Adipose tissue (tissue), 3 donors: ENCODE results near the gene FGFR2. TPM values are rescaled to one million over a fixed set of nuclear protein-coding genes. Genes with fewer than 3 reads are reported as not detected.

Experiments
- H3K27ac ChIP-seq: one replicate; pipeline ENCODE4 v1.5.1; 2013; ENCODE audit warnings: low read depth, low read length
- WGBS, 3 donors: extraction: QIAGEN DNeasy Blood & Tissue Kit; methylation state at CpG; one replicate each; pipeline ENCODE4 v1.1.7; 2013; 5-methylcytosine and 5-hydroxymethylcytosine counted together
- polyA plus RNA-seq, 3 donors: library from polyadenylated mRNA; stranded (reverse); fragments of 200-250 nt; gene quantifications; one replicate each; pipeline ENCODE4 v1.2.3, GENCODE V29; 2013
- donor health status: healthy with polysubstance abuse.
- donor health status: Bipolar disorder and iron deficiency.
- donor health status: healthy.

Gene FGFR2
- polyA plus RNA-seq, 3 donors, result 0.67 to 13.5 (median 1.1) TPM

DNA sequence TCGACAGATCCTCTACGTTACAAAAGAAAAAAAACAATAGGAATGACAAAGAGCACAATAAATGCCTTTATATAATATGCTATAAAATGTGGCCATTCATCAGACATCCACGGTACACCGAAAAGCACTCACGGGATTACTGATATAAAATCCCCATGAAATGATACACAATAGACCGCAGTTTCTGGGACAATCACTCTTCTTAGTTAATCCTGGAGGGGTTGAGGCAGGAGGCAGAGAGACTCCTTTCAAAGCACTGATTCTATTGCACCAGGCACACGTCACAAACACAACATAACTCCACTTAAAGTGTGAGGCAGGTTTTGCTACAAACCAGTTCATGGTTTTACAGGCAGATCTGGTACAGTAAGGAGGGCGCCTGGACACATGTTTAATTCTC is 113.8 kb downstream of the FGFR2 start:
- no peak overlapping the region for H3K27ac ChIP-seq
- 60 to 78% (median 73%) methylated on average over 8 of the region's 8 CpGs for WGBS, 3 donors

DNA sequence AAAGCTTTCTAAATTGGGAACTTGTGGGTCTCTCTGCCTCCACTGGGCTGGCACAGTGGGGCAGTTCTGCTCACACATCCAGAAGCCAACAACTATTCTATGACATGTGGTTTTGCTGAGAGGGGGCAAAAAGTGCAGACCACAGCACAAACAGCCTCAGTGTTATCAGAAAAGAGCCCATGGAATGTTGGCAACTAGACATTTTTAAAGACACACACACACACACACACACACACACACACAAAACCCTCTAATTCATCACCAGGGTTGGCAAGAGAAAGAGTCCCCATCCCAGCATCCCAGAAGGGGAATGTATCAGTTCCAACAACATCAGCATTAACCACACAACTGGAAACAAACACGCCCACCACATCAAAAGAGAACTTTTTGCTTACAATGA is 117.1 kb downstream of the FGFR2 start:
- 48 to 81% (median 62%) methylated on average over 1 of the region's 1 CpG for WGBS, 3 donors
- H3K27ac ChIP-seq, result no peak overlapping the region

GRCh38 chr10:121478556-121478955 is 119.7 kb downstream of the FGFR2 start:
- WGBS, 3 donors, result 71 to 91% (median 91%) methylated on average over 7 of the region's 7 CpGs
- no peak overlapping the region for H3K27ac ChIP-seq

DNA sequence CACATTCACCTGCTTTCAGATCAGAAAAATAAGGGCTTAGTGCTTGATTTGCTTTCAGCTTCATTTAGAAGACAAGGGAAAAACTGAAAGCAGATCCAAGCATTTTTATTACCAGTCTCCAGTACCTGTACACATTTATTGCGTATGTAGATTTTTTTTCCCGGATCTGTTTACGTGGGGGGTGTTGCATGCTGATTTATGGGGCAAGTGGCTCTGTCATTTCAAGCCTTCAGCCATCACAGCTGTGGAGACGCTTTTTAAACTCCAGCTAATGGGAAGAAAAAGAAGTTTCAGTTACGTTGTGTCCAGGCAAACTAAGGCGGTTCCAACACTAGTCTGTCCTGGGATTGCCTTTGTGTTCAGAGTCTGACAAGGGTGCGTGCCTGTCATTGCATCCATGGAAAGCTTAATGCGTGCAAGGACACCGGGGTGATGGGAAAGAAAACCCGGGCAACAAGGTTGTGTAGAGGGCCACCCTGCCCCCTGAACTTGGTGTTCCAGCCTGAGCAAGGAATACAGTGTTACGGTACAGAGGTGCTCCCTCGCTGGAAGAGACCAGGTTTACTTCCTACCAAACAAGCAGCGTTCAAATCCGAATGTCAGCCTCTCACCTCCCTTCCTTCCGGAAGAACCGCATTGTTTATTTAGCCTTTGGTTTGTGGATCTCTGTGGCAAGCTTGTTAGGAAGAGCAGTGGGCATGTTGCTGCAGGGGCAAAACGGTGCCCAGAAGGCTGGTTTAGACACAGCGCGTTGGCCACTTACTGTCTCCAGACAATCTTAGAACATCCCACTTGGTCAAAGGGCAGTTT is 128.2 kb downstream of the FGFR2 start:
- H3K27ac ChIP-seq, result no peak overlapping the region
- WGBS, 3 donors, result 65 to 79% (median 68%) methylated on average over 19 of the region's 19 CpGs

DNA sequence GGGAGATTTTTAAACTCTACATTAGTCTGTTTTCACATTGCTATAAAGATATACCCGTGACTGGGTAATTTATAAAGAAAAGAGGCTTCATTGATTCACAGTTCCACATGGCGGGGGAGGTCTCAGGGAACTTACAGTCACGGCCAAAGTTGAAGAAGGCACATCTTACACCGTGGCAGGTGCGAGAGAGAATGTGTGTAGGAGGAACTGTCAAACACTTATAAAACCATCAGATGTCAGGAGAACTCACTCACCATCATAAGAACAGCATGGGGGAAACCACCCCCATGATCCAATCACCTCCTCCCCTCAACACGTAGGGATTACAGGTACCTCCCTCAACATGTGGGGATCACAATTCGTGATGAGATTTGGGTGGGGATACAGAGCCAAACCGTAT is 129.5 kb downstream of the FGFR2 start:
- 66 to 85% (median 77%) methylated on average over 8 of the region's 8 CpGs for WGBS, 3 donors
- no peak overlapping the region for H3K27ac ChIP-seq

DNA sequence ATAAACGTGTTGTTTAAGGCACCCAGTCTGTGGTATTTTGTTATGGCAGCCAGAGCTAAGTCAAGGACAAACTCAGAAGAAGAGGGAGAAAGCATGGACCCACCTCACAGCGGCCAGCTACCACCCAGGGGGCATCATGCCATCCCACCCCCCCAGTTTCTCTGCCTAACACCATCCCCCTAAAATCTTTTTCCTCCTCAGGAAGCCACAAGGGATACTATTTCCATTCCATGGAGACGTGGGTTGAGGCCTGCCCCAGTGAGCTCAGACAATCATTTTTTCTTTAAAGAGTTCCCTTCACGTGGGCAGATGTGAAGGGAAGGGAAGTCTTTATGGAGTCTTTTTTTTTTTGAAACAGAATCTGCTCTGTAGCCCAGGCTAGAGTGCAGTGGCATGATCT is 131.8 kb downstream of the FGFR2 start:
- no peak overlapping the region for H3K27ac ChIP-seq
- 70 to 77% (median 73%) methylated on average over 4 of the region's 4 CpGs for WGBS, 3 donors

DNA sequence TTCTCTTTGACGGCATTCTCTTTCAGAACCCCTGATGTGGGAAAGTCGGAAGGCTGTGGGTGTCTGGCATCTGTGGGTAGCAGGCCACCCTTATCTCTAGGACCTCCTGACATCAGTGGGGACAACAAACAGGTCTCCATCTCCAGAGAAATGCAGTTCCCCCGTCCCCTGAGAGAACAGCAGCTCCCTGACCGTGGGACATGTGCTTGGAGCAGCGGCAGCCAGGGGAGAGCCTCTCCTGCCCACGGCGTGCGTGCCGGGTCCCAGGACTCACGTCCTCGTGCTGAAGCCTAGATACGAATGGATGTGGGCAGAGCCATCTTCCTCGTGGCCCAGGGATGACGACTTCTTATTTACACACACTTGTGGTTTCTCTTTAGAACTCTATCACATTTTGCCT is 133.0 kb downstream of the FGFR2 start:
- 76 to 88% (median 86%) methylated on average over 14 of the region's 14 CpGs for WGBS, 3 donors
- H3K27ac ChIP-seq, result no peak overlapping the region

DNA sequence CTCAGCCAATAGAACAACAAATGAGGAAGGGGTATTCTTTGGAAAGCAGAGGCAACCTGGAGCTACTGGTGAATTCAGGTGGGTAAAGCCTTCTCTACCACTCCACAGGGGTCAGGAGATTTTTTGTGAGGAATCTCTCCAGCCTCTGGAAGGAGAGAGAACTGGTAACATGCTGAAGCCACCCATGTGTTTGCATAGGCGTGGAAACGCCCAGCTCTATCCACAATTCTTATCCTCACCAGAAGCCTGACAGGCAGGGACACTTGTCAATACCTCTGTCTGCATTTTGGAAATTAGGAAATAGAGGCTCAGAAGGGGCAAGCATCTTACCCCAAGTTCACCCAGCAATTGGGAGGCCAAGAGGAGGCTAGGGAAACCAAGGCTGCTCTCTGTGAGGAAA is 133.7 kb downstream of the FGFR2 start:
- no peak overlapping the region for H3K27ac ChIP-seq
- 78 to 92% (median 78%) methylated on average over 2 of the region's 2 CpGs for WGBS, 3 donors

DNA sequence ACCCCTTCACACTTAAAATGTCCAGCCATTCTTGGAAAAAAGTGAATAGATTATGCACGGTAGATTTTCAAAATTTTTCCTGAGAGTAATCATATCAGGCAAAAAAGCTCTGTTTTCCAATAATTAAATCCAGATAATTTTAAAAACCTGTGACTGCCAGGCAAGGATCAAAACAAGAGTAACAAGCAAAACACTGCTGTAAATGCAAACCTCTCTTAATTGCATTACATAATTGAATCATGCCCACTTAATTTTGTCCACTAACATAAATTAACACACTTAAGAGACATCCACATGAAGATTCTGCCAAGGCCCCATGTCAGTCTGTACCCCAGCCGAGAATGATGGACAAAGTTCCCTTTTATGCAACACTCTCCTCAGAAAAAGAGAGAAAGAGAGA is 135.3 kb downstream of the FGFR2 start:
- 77 to 84% (median 78%) methylated on average over 2 of the region's 2 CpGs for WGBS, 3 donors
- H3K27ac ChIP-seq, result no peak overlapping the region

DNA sequence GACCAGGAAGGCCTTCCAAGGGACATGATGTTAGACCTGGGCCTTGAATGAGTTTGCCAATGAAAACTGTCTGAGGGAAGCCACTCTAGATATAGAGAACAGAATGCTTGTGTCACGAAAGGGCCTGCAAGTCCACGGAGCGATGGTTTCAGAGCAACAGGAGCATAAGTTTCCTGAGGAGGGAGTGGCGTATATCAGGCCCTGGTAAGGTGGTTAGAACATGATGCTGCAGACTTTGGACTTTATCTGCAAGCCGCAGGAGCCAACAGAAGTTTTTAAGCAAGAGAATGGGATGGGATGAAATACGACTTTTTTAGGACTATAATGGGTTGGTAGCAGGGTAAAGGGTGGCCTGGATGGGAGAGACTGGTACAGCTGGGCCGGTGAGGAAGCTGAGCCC is 136.0 kb downstream of the FGFR2 start:
- WGBS, 3 donors, result 76 to 89% (median 89%) methylated on average over 7 of the region's 7 CpGs
- H3K27ac ChIP-seq, result no peak overlapping the region

DNA sequence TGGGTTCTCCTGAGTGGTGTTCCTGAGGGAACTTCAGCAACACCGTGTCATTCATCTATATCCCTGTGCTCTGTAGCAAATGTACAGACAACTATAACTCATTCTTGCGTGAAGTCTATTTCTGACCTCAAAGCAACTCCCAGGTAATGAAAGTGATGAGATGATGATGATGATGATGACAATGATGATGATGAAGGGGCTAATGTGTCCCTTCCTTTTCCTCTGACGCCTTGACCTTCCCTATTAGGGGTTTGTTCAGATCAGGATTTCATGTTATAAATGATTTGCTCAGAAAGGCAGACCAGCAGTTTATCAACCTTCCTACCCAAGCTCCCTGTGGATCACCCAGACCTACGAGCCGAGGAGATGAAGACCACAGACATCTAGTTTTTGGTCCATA is 136.9 kb downstream of the FGFR2 start:
- 88 to 91% (median 89%) methylated on average over 5 of the region's 5 CpGs for WGBS, 3 donors

GRCh38 chr10:121460733-121461132 is 137.5 kb downstream of the FGFR2 start:
- WGBS, 3 donors, result 88 to 92% (median 90%) methylated on average over 3 of the region's 3 CpGs
- no peak overlapping the region for H3K27ac ChIP-seq

More for the DNA sequence above, 136.9 kb downstream of the FGFR2 start:
- H3K27ac ChIP-seq, result no peak overlapping the region

DNA sequence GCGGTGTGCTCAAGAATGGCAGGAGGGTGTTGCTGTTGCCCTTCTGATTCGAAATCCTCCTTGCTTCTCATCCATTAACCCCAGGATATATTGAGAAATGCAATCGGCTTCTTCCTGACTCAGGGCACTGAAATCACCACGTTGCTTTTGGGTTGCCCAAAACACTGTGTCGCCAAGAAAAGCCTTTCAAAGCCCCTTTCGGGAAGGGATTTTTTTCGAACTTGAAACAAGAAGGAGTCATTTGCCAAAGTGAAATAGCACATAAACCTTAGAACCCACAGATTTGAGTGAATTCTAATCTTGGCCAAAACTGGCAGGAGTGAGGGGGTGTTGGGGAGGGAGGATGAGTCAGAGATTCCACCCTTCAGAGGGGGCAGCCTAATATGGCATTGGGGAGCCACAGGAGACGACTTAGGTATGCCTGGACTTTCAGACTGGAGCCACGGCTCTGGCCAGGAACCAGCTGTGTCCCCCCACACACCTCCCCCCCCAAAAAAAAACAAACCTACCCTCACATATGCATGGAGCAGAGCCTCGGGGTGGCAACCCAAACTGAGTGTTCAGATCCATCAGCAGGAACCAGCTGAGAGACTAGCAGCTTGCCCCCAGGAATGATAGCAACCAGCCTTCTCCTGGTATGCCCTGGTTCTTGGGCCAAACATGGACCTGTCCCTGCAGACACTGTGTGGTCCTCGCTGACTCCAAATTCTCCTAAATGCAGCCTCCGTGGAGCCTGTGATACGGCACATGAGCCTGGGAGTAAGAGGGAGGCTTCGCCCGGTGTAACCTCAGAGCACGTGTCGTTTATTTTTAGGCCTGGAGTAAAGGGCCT is 138.4 kb downstream of the FGFR2 start:
- no peak overlapping the region for H3K27ac ChIP-seq
- 74 to 76% (median 76%) methylated on average over 17 of the region's 17 CpGs for WGBS, 3 donors

- 80 to 95% (median 88%) methylated on average over 6 of the region's 6 CpGs for WGBS, 3 donors
Observed at GRCh38 chr10:121459279-121459621, 139.0 kb downstream of the FGFR2 start.

GRCh38 chr10:121457729-121458128 is 140.5 kb downstream of the FGFR2 start:
- 44 to 69% (median 64%) methylated on average over 3 of the region's 3 CpGs for WGBS, 3 donors
- no peak overlapping the region for H3K27ac ChIP-seq

More at GRCh38 chr10:121459279-121459621, 139.0 kb downstream of the FGFR2 start:
- no peak overlapping the region for H3K27ac ChIP-seq

GRCh38 chr10:121455377-121455776 is 142.9 kb downstream of the FGFR2 start:
- WGBS, 3 donors, result 59 to 70% (median 62%) methylated on average over 5 of the region's 5 CpGs

DNA sequence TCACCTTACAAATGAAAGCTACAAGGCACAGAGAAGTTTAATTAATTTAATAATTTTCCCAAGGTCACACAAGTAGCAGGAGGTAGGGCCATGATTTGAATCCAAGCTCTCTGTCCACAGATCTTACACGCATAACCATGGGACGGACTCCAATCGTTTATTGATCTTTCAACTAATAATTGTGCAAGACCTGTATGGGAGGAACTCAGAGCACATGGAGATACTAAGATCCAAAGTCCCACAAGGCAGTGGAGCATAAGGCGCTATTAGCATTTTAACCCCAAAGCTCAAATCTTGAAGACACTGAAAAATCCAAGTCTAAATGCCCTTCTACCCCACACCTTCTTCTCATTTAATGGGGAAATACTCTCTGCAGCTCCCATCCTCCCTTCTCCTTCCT is 143.5 kb downstream of the FGFR2 start:
- H3K27ac ChIP-seq, result no peak overlapping the region
- WGBS, 3 donors, result 68 to 97% (median 86%) methylated on average over 4 of the region's 4 CpGs

More at GRCh38 chr10:121455377-121455776, 142.9 kb downstream of the FGFR2 start:
- no peak overlapping the region for H3K27ac ChIP-seq

DNA sequence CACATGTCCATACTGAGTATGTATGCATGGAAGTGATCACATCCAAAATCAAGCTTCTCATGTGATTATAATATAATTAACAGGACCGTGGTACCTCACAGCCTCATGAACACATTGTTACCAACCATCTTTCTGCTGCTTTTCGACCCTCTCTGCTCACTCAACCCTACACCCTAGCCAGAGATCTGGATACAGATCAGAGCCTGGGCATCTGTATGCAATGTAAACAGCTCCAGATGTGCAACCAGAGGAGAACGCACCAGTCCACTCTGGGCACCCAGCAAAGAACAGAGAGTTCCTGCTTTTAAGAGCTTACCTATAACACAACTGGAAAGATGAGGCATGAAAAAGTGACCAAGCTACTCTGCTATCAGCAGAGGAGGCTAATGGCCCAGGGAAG is 145.1 kb downstream of the FGFR2 start:
- WGBS, 3 donors, result 74 to 80% (median 79%) methylated on average over 3 of the region's 3 CpGs

GRCh38 chr10:121452581-121452980 is 145.7 kb downstream of the FGFR2 start:
- no peak overlapping the region for H3K27ac ChIP-seq
- 31 to 50% (median 43%) methylated on average over 4 of the region's 4 CpGs for WGBS, 3 donors

More for the DNA sequence above, 145.1 kb downstream of the FGFR2 start:
- no peak overlapping the region for H3K27ac ChIP-seq
